ENCODE results near the gene RHCE.
"Not testable (repeated sequence)": the region's sequence is repeated elsewhere in the genome, so short reads cannot be mapped to it uniquely, and the experiment has no call there.

The RHCE gene

DNA sequence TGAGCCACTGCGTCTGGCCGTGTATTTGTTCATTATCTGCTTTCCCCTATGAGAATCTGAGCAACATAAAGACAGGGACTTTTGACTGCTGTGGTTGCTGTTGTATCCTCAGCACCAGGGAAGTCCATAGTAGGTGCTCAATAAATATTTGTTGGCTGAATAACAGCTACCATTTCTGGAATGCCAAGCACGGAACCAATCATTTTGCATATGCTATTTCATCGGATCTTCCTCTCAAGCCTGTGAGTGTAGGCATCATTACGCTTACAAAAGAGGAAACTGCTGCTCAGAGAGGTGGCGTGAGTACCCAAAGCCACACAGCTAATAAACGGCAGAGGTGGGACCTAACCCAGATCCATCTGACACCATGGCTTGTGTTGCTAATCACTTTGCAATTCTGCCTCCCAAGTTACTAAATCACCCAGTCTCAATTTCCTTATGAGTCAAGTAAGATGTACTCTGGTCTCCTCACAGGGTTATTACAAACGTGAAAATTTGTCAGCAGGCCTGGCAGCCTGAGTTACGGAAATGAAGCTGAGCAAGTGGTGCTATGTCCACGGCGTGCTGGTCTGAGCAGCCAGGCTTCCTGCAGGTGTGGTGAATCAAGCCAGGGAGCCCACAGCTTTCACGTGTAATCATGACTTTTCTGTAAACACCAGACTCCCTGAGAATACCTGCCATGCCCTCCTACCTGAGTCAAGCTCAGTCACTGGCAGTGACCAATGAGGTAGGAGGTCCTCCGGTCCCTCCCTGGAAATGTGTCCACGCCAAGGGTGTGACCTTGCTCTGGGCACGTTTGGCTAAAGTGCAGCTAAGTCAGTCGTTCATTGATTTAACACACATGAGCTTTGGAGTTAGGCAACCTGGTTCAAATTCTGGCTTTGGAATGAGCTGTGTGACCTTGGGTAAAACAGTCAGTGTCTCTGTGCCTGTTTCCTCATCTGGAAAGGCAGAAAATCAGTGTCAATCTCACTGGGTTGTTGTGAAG lies 4.8 kb upstream of the RHCE start:
- peak; percentile 31 for DNase-seq (ENCODE audit: low read depth)
- TF ChIP-seq, protein P1, sequence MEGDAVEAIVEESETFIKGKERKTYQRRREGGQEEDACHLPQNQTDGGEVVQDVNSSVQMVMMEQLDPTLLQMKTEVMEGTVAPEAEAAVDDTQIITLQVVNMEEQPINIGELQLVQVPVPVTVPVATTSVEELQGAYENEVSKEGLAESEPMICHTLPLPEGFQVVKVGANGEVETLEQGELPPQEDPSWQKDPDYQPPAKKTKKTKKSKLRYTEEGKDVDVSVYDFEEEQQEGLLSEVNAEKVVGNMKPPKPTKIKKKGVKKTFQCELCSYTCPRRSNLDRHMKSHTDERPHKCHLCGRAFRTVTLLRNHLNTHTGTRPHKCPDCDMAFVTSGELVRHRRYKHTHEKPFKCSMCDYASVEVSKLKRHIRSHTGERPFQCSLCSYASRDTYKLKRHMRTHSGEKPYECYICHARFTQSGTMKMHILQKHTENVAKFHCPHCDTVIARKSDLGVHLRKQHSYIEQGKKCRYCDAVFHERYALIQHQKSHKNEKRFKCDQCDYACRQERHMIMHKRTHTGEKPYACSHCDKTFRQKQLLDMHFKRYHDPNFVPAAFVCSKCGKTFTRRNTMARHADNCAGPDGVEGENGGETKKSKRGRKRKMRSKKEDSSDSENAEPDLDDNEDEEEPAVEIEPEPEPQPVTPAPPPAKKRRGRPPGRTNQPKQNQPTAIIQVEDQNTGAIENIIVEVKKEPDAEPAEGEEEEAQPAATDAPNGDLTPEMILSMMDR (conservative IDR thresholded peaks at IDR 0.05; ENCODE audit: low read length): no peak
- H3K4me3 ChIP-seq (ENCODE audit: low read length): no peak overlapping the region

DNA sequence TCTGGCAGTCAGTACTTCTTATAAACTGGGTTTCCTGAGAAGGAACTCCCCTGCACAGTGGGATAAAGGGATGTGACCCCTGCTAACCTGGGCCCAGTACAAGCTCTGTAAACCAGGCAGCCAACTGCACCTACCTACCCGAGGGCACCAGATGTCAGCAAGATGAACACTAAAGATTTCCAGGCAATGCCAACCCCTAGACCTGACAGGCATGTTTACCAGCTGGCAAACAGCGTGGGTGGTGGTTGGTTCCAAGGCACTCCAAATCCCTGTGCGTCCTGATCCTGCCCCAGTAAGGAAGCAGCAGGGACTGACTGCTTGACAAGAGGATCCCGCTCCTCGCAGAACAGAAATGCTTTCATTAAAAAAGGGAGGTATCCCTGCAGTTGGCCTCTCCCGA lies 2.6 kb upstream of the RHCE start:
- not testable (repeated sequence) for DNase-seq (ENCODE audit: low read depth); H3K4me3 ChIP-seq (ENCODE audit: low read length)

DNA sequence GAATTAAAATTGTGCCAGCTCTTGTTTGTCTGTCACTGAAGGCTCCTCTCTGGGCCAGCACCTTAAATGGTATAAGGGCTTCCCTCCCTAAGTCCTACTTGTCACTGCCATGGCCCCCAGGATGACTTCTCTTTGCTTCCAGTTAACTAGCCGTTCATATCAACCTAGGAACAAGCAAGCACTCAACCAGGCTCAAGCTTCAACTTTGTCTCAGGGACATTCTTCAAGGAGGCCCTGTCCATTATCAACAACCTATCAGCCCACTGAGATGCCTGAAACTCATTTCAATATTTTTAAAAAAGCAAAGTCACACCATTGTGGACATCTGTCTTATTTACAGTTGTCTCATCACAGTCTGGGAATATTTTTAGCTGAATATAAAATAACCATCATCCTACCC lies 1.3 kb downstream of the RHCE start:
- not testable (repeated sequence) for H3K4me3 ChIP-seq (ENCODE audit: low read length); DNase-seq (ENCODE audit: low read depth)

DNA sequence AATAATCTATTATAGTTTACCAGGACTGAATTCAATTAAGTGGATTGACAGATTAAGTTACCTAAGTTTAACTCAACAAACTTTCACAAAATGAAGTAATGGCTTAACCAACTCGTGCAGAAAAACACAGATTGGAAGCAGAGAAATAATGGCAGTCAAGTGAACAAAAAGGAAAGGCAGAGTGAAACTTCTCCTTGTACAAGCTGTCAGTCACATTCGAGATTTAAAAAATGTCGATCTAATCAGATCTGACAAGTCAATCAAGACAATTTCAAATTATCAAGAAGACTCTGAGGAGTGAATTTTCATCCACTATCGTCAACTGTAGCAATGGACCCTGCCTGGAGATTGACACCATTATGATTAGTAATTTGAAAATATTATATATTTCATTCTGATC lies 3.3 kb downstream of the RHCE start:
- not testable (repeated sequence) for H3K4me3 ChIP-seq (ENCODE audit: low read length); DNase-seq (ENCODE audit: low read depth)

DNA sequence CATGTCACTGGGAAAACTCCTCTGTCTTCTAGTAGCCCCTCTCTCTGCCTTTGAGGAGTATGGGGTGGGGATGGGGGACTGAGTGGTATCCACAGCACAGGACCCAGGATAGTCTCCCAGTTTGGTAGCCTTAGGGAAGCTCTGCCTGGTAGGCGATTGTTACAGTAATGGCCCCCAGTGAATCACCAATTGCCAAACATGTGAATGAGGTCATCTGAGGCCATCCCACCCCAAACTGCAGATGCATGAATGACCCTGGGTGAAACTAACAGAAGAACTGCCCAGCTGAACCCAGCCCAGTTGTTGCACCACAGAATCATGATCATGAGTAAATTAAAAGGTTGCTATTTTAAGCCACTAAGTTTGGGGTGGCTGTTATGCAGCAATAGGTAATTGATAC lies 6.0 kb downstream of the RHCE start:
- DNase-seq (ENCODE audit: low read depth); H3K4me3 ChIP-seq (ENCODE audit: low read length): not testable (repeated sequence)

DNA sequence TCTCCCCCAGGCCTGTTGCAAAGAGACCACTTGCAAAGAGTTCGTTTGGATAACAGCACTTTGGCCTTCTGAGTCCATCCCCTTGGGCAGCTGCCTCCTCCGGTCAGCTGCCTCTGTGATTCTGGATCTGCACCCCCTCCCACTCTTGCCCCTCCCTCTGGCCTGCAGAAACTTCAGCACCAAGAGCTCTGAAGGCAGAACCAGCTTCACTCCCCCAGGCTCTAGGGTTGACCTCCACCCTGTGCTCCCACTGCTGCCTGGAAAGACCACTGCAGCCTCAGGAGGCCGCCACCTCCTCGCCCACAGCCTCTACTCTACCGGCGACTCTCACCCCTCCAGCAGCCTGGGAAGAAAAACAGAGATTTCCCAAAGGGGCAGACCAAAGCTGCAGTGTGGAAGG lies 6.5 kb downstream of the RHCE start:
- H3K4me3 ChIP-seq (ENCODE audit: low read length); DNase-seq (ENCODE audit: low read depth): not testable (repeated sequence)

DNA sequence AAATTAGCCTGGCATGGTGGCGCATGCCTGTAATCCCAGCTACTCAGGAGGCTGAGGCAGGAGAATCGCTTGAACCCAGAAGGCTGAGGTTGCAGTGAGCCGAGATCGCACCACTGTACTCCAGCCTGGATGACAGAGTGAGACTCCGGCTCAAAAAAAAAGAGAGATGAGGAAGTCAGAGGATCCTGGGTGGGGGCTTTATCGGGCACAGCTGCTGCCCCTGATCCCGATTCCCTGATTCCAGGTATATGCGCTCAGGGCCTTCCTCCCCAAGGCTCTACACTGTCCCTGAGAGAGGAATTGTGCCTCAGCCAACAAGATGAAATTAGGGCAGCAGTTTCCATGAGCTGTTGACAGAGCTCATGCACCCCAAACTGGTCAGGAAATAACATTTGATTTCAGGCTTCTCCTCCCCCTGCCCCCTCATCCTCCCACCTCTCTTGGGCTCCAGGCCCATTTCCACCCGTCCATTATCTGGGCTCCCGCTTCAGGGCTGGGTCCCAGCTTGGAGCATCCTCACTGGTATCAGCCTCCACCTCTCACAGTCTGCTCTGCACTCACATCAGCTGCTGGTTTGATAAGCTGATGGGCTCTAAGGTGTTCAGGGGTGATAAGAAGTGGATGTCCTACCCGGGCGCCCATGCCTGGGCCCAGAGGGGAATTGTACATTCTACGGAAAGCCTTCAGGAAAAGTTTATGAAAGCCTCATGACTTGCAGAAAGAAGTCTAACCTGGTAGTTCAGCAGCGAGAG lies 7.6 kb downstream of the RHCE start:
- H3K4me3 ChIP-seq (ENCODE audit: low read length); DNase-seq (ENCODE audit: low read depth): not testable (repeated sequence)

DNA sequence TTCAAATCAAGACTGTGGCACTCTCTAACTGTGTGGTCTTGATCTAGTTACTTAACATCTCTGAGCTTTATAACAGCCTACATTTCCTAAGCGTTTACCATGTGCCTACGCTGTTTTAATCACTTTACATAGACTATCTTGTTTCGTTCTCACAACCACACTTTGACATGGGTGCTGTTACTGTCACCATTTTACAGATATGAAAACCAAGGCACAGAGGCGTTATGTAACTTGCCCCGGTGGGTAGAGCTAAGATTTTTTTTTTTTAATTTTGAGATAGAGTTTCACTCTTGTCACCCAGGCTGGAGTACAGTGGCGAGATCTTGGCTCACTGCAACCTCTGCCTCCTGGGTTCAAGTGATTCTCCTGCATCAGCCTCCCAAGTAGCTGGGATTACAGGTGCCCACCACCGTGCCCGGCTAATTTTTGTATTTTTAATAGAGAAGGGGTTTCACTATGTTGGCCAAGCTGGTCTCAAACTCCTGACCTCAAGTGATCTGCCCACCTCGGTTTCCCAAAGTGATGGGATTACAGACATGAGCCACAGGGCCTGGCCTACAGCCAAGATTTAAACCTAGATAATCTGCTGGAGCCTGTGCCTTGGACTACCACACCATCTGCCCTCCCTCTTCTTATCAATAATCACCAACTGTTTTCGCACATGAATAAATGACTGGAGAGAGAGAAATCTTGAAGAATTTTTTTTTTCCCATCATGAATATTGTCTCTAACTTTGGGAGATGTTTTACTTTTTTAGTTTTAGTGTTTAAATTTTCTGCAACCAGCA lies 10.8 kb downstream of the RHCE start:
- DNase-seq (ENCODE audit: low read depth); H3K4me3 ChIP-seq (ENCODE audit: low read length): not testable (repeated sequence)

DNA sequence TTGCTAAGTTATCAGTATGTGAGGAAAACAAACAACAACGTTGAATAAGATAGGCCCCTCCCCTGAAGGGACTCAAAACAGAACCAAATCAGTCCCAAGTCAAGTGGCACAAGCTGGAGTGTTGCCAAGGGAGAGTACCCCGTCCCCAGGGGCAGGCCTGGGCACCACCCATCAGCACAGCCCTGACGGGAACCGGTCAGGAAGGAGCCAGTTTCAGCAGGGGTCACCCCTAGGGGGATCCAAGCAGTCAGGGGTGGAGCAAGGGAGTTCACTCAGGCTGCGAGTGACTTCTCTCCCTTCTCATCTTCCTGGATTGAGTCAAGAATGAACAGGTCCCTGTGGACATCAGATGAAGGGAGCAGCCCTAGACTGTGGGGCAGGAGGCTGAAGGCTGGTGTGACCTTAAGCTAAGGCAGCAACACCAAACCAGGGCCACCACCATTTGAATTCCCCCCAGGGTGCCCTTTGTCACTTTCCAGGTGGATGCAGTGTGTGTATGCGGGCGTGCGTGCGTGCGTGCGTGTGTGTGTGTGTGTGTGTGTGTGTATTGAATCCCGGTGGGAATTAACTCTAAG lies 14.8 kb downstream of the RHCE start:
- not testable (repeated sequence) for H3K4me3 ChIP-seq (ENCODE audit: low read length); DNase-seq (ENCODE audit: low read depth)

DNA sequence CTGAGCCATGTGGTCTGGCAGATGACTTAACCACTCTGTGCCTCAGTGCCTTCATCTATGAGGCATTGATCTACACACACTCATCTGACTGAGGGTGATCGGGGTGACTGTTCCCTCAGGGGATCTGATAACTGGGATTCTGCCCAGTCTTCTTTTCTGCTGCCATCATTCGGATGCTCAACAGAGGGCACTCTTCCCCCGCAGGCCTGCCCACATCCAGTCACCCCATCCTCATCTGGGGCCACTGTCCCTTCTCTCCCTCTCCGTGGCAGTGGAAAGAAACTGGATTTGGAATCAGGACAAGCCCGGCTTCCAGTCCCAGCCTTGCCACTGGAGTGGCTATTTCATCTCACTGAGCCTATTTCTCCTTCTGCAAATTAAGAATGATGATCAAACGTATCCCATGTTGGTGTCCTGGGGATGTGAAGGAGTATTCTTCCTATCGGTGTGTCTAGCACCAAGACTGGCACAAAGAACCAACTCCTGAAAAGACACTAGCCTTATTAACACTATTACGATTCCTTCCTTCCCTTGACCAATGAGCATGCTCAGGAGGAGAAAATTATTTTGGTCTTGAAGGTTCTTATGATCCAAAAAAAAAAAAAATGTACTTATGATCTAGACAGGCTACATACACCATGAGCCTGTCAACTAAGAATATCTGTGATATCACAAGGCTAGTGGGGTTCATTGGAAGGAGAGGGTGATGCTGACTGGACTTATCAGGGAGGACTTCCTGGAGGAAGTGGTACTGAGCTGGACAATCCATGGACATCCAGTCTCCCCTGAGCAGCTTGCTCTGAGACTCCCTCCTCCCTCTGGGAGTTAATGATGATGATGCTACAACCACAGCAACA lies 17.4 kb downstream of the RHCE start:
- TF ChIP-seq, protein P1 (conservative IDR thresholded peaks at IDR 0.05; ENCODE audit: low read length): peak; percentile 29
- not testable (repeated sequence) for H3K4me3 ChIP-seq (ENCODE audit: low read length); DNase-seq (ENCODE audit: low read depth)

DNA sequence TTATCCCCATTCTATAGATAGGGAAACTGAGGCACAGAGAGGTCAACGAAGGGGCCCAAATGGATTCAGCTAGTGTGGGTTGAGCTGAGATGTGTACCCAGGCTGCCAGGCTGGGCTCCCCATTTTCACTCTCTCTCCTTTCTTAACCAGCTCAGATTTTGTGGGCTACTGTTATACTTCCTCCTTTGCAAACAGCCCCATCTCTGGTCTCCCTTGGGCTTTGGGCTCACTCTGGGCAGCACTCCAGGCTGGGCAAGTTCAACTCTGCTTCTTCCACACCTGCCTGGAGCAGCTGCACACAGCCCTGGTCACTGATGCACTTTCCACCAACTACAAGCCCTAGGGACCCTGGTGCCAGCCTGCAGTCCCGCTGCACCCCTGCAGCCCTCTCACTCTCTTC lies 22.5 kb downstream of the RHCE start:
- not testable (repeated sequence) for H3K4me3 ChIP-seq (ENCODE audit: low read length); DNase-seq (ENCODE audit: low read depth)

DNA sequence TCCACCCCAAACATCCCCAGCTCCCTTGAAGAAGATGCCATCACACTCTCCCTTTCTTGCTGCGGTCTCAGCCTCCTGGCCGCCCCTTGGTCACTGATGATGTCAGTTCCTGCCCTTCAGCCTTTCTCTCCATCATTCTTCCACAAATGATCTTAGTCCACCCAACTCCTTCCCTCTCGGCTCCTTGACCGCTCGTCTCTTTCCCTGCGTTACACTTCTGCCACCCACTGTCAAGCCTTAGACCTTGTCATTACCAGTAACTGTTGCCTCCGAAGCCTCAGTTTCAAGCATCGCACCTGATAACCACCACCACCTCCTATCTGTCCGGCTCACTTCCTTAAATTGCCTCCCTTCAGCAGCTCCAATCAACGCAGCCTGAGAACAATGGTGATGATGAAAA lies 23.1 kb downstream of the RHCE start:
- H3K4me3 ChIP-seq (ENCODE audit: low read length): not testable (repeated sequence)
- peak; percentile 9 for DNase-seq (ENCODE audit: low read depth)
